ENCODE data around the gene C1orf122. TPM values are rescaled to one million over a fixed set of nuclear protein-coding genes. Genes with fewer than 3 reads are reported as not detected.

C1orf122 gene
- total and polyA plus RNA-seq, 3 donors from 2014 or later = 48.1 to 188 (median 147) TPM

GRCh38 chr1:37802439-37802838, 5.2 kb upstream of the C1orf122 start:
- no peak for DNase-seq
- no peaks in the 10 kb centered on the region for H3K9me3 ChIP-seq
- no peak overlapping the region for H3K4me3 ChIP-seq
- H3K4me1 ChIP-seq = peaks cover 20% of the 10 kb centered on the region
- no peaks in the 10 kb centered on the region for H3K36me3 ChIP-seq (ENCODE audit: low read depth, missing control alignments)
- 90 to 92% methylated on average over 1 of the region's 1 CpG for WGBS, 2 donors
- TF ChIP-seq POLR2A (IDR thresholded peaks at IDR 0.05) (no peak), CTCF (IDR thresholded peaks at IDR 0.05) (no peak)
- intact Hi-C loops (cut with DNase I; ENCODE audit: low total_unique reads) = no loop called here
- H3K27me3 ChIP-seq = no peaks in the 10 kb centered on the region
- no peak overlapping the region for H3K27ac ChIP-seq

DNA sequence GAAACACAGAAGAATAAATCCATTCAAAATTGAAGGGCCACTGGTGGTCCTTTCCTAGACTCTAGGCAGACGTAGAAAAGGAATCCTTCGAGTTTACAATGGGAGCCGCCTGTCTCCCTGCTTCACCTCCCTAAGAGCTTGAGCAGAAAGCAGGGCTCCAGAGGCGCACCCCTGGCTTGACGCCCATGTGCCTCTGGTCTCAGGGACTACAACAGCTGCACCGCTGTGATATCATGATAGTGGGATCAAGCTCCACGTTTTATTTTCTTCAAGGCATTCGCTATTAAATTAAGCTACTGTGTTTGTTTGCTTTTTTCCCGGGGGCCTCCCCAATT, 403 bp upstream of the C1orf122 start:
- 6 to 7% methylated on average over 9 of the region's 9 CpGs for WGBS, 2 donors
- TF ChIP-seq POLR2A (IDR thresholded peaks at IDR 0.05) (no peak), CTCF (IDR thresholded peaks at IDR 0.05) (no peak)
- no peaks in the 10 kb centered on the region for H3K27me3 ChIP-seq
- no peaks in the 10 kb centered on the region for H3K36me3 ChIP-seq (ENCODE audit: low read depth, missing control alignments)
- peak overlapping the region; percentile 48 to 98 for H3K27ac ChIP-seq
- no peak for DNase-seq
- H3K4me3 ChIP-seq = peak overlapping the region; percentile 86 to 93
- H3K4me1 ChIP-seq = peaks cover 42% of the 10 kb centered on the region
- intact Hi-C loops (cut with DNase I; ENCODE audit: low total_unique reads) = no loop called here
- H3K9me3 ChIP-seq = no peaks in the 10 kb centered on the region

GRCh38 chr1:37808369-37809319, 1.1 kb downstream of the C1orf122 start:
- intact Hi-C loops (cut with DNase I; ENCODE audit: low total_unique reads) = no loop called here
- Histone ChIP-seq H3K36me3 (ENCODE audit: low read depth, missing control alignments) (no peaks in the 10 kb centered on the region), H3K27me3 (no peaks in the 10 kb centered on the region), H3K9me3 (no peaks in the 10 kb centered on the region), H3K4me3 (peak overlapping the region; percentile 86 to 93), H3K27ac (peak overlapping the region; percentile 92 to 98), H3K4me1 (peaks cover 42% of the 10 kb centered on the region)
- WGBS, 2 donors = 1 to 4% methylated on average over 9 to 54 of the region's 54 CpGs
- TF ChIP-seq CTCF (IDR thresholded peaks at IDR 0.05) (no peak), POLR2A (IDR thresholded peaks at IDR 0.05) (no peak)
- peak; percentile 87 for DNase-seq

GRCh38 chr1:37809942-37810341, 2.4 kb downstream of the C1orf122 start:
- no peaks in the 10 kb centered on the region for H3K36me3 ChIP-seq (ENCODE audit: low read depth, missing control alignments)
- no peak for DNase-seq
- H3K9me3 ChIP-seq = no peaks in the 10 kb centered on the region
- no peak overlapping the region for H3K4me3 ChIP-seq
- intact Hi-C loops (cut with DNase I; ENCODE audit: low total_unique reads) = no loop called here
- TF ChIP-seq POLR2A (IDR thresholded peaks at IDR 0.05) (no peak), CTCF (IDR thresholded peaks at IDR 0.05) (no peak)
- WGBS, 2 donors = 20 to 30% methylated on average over 2 of the region's 2 CpGs
- H3K4me1 ChIP-seq = peaks cover 42% of the 10 kb centered on the region
- peak overlapping the region in 1 of 2 donors; percentile 98 for H3K27ac ChIP-seq
- no peaks in the 10 kb centered on the region for H3K27me3 ChIP-seq
